ENCODE data around the gene SUV39H1.

GRCh38 chrX:48749182-48749581, 52.6 kb downstream of the SUV39H1 start:
- TF ChIP-seq CTCF (IDR thresholded peaks at IDR 0.05) (no peak), IRF3 (IDR thresholded peaks at IDR 0.05; ENCODE audit: low read depth, low read length) (no peak), FOXJ3 (CRISPR knock-in tag; IDR thresholded peaks at IDR 0.05) (no peak), ZBTB33 (IDR thresholded peaks at IDR 0.05; ENCODE audit: borderline replicate concordance, low read depth) (no peak), GABPA (IDR thresholded peaks at IDR 0.05; ENCODE audit: low read depth) (no peak), TAF1 (IDR thresholded peaks at IDR 0.05; ENCODE audit: borderline replicate concordance, low read depth, low read length) (no peak), NRF1 (IDR thresholded peaks at IDR 0.05; ENCODE audit: low read depth, low read length) (no peak), POLR2AphosphoS5 (IDR thresholded peaks at IDR 0.05; ENCODE audit: low read depth, low read length) (no peak), RAD21 (IDR thresholded peaks at IDR 0.05; ENCODE audit: low read length) (no peak)

Data from SK-N-SH (cell line).